Measurements from ENCODE around the gene MAP1LC3A.

The MAP1LC3A gene

DNA sequence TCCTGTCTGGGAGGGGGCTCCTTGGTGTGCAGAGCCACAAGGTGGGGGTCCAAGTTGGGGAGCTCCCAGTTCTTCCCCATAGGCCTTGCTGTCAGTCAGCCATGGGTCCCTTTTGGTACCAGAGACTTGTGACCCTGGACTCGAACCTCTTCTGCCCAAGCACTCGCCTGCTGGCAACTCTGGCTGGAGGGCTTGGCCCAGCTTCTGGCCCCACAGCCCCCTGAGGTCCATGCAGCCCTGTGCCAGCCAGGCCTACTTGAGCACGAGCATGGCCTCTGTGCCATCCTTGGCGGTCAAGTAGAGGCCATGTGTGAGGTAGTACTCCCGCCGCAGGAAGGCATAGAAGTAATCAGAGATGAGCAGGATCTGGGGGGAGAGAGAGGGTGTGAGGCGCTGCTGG is 2.1 kb downstream of the MAP1LC3A start:
- H3K9me3 ChIP-seq (ENCODE audit: control insufficient read depth, low read length), result no peaks in the 10 kb centered on the region
- no peak overlapping the region for H3K9ac ChIP-seq (ENCODE audit: low read length)
- no peaks in the 10 kb centered on the region for H3K36me3 ChIP-seq (ENCODE audit: control insufficient read depth, insufficient read depth, low read length)
- H3K4me1 ChIP-seq (ENCODE audit: control insufficient read depth, insufficient read depth, low read length), result peaks cover 4% of the 10 kb centered on the region
- no peak overlapping the region for H3K4me3 ChIP-seq (ENCODE audit: low read length)
- H3K27me3 ChIP-seq (ENCODE audit: control insufficient read depth, insufficient read depth, low read length), result no peaks in the 10 kb centered on the region

GRCh38 chr20:34561661-34562060 is 3.1 kb downstream of the MAP1LC3A start:
- no peaks in the 10 kb centered on the region for H3K36me3 ChIP-seq (ENCODE audit: control insufficient read depth, insufficient read depth, low read length)
- no peaks in the 10 kb centered on the region for H3K27me3 ChIP-seq (ENCODE audit: control insufficient read depth, insufficient read depth, low read length)
- no peaks in the 10 kb centered on the region for H3K9me3 ChIP-seq (ENCODE audit: control insufficient read depth, low read length)
- peaks cover 4% of the 10 kb centered on the region for H3K4me1 ChIP-seq (ENCODE audit: control insufficient read depth, insufficient read depth, low read length)
- no peak overlapping the region for H3K4me3 ChIP-seq (ENCODE audit: low read length)
- H3K9ac ChIP-seq (ENCODE audit: low read length), result no peak overlapping the region

DNA sequence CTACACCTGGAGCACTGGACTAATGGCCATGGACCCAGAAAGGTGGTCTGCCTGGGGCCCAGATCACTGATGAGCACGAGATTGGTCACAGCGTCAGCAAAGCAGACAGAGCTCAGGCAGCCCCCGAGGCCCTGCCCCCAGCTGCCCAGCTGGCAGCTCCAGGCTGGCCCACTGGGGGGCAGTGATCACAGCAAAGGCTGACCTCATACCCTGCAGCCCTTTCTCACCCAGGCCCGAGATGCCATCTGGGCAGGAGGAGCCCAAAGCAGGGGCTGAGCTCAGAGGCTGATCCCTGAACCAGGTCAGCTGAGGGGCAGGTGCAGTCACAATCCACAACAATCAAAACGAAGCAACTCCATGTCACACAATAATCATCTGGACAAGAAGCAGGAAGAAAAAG is 4.1 kb downstream of the MAP1LC3A start:
- H3K4me3 ChIP-seq (ENCODE audit: low read length), result no peak overlapping the region
- no peaks in the 10 kb centered on the region for H3K36me3 ChIP-seq (ENCODE audit: control insufficient read depth, insufficient read depth, low read length)
- no peak overlapping the region for H3K9ac ChIP-seq (ENCODE audit: low read length)
- no peaks in the 10 kb centered on the region for H3K27me3 ChIP-seq (ENCODE audit: control insufficient read depth, insufficient read depth, low read length)
- peaks cover 3% of the 10 kb centered on the region for H3K4me1 ChIP-seq (ENCODE audit: control insufficient read depth, insufficient read depth, low read length)
- no peaks in the 10 kb centered on the region for H3K9me3 ChIP-seq (ENCODE audit: control insufficient read depth, low read length)

GRCh38 chr20:34564833-34565232 is 6.3 kb downstream of the MAP1LC3A start:
- Histone ChIP-seq H3K9me3 (ENCODE audit: control insufficient read depth, low read length) (no peaks in the 10 kb centered on the region), H3K4me3 (ENCODE audit: low read length) (no peak overlapping the region), H3K9ac (ENCODE audit: low read length) (no peak overlapping the region), H3K27me3 (ENCODE audit: control insufficient read depth, insufficient read depth, low read length) (no peaks in the 10 kb centered on the region), H3K4me1 (ENCODE audit: control insufficient read depth, insufficient read depth, low read length) (no peaks in the 10 kb centered on the region), H3K36me3 (ENCODE audit: control insufficient read depth, insufficient read depth, low read length) (no peaks in the 10 kb centered on the region)

- no peaks in the 10 kb centered on the region for H3K9me3 ChIP-seq (ENCODE audit: control insufficient read depth, low read length)
- H3K4me1 ChIP-seq (ENCODE audit: control insufficient read depth, insufficient read depth, low read length), result no peaks in the 10 kb centered on the region
- H3K9ac ChIP-seq (ENCODE audit: low read length), result no peak overlapping the region
- H3K36me3 ChIP-seq (ENCODE audit: control insufficient read depth, insufficient read depth, low read length), result no peaks in the 10 kb centered on the region
- H3K27me3 ChIP-seq (ENCODE audit: control insufficient read depth, insufficient read depth, low read length), result no peaks in the 10 kb centered on the region
- H3K4me3 ChIP-seq (ENCODE audit: low read length), result no peak overlapping the region
Observed at GRCh38 chr20:34566978-34567891, 8.7 kb downstream of the MAP1LC3A start.

GRCh38 chr20:34567892-34568865 is 9.7 kb downstream of the MAP1LC3A start:
- H3K4me1 ChIP-seq (ENCODE audit: control insufficient read depth, insufficient read depth, low read length), result no peaks in the 10 kb centered on the region
- no peaks in the 10 kb centered on the region for H3K36me3 ChIP-seq (ENCODE audit: control insufficient read depth, insufficient read depth, low read length)
- no peaks in the 10 kb centered on the region for H3K27me3 ChIP-seq (ENCODE audit: control insufficient read depth, insufficient read depth, low read length)
- H3K9me3 ChIP-seq (ENCODE audit: control insufficient read depth, low read length), result no peaks in the 10 kb centered on the region
- no peak overlapping the region for H3K9ac ChIP-seq (ENCODE audit: low read length)
- H3K4me3 ChIP-seq (ENCODE audit: low read length), result no peak overlapping the region

GRCh38 chr20:34569598-34569997 is 11.1 kb downstream of the MAP1LC3A start:
- H3K9ac ChIP-seq (ENCODE audit: low read length), result no peak overlapping the region
- H3K36me3 ChIP-seq (ENCODE audit: control insufficient read depth, insufficient read depth, low read length), result no peaks in the 10 kb centered on the region
- H3K4me3 ChIP-seq (ENCODE audit: low read length), result no peak overlapping the region
- no peaks in the 10 kb centered on the region for H3K4me1 ChIP-seq (ENCODE audit: control insufficient read depth, insufficient read depth, low read length)
- no peaks in the 10 kb centered on the region for H3K9me3 ChIP-seq (ENCODE audit: control insufficient read depth, low read length)
- no peaks in the 10 kb centered on the region for H3K27me3 ChIP-seq (ENCODE audit: control insufficient read depth, insufficient read depth, low read length)

DNA sequence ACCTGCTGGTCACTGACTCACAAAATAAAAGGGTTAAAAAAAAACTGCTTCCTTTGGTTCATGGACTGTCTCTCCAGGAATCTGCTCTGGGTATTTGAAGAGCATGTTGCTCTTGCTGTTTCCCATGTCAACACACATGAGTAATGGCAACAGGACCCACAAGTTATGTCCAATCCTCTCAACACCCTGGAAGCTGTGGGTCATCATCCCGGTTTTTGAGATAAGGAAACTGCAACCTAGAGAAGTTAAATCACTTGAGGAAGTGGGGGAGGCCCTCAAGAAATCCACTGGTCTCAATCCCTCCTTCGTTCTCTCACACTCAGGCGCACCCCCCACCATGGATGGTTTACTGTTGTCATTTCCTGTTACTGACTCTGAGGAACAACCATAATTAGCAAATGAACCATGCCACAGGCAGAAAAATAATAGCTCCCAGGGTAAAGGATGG is 12.4 kb downstream of the MAP1LC3A start:
- Histone ChIP-seq H3K9ac (ENCODE audit: low read length) (no peak overlapping the region), H3K27me3 (ENCODE audit: control insufficient read depth, insufficient read depth, low read length) (no peaks in the 10 kb centered on the region), H3K4me1 (ENCODE audit: control insufficient read depth, insufficient read depth, low read length) (no peaks in the 10 kb centered on the region), H3K36me3 (ENCODE audit: control insufficient read depth, insufficient read depth, low read length) (no peaks in the 10 kb centered on the region), H3K9me3 (ENCODE audit: control insufficient read depth, low read length) (no peaks in the 10 kb centered on the region), H3K4me3 (ENCODE audit: low read length) (no peak overlapping the region)

- Histone ChIP-seq H3K4me1 (ENCODE audit: control insufficient read depth, insufficient read depth, low read length) (no peaks in the 10 kb centered on the region), H3K9ac (ENCODE audit: low read length) (no peak overlapping the region), H3K9me3 (ENCODE audit: control insufficient read depth, low read length) (no peaks in the 10 kb centered on the region), H3K4me3 (ENCODE audit: low read length) (no peak overlapping the region), H3K36me3 (ENCODE audit: control insufficient read depth, insufficient read depth, low read length) (no peaks in the 10 kb centered on the region), H3K27me3 (ENCODE audit: control insufficient read depth, insufficient read depth, low read length) (no peaks in the 10 kb centered on the region)
Observed at GRCh38 chr20:34571753-34572152, 13.2 kb downstream of the MAP1LC3A start.

DNA sequence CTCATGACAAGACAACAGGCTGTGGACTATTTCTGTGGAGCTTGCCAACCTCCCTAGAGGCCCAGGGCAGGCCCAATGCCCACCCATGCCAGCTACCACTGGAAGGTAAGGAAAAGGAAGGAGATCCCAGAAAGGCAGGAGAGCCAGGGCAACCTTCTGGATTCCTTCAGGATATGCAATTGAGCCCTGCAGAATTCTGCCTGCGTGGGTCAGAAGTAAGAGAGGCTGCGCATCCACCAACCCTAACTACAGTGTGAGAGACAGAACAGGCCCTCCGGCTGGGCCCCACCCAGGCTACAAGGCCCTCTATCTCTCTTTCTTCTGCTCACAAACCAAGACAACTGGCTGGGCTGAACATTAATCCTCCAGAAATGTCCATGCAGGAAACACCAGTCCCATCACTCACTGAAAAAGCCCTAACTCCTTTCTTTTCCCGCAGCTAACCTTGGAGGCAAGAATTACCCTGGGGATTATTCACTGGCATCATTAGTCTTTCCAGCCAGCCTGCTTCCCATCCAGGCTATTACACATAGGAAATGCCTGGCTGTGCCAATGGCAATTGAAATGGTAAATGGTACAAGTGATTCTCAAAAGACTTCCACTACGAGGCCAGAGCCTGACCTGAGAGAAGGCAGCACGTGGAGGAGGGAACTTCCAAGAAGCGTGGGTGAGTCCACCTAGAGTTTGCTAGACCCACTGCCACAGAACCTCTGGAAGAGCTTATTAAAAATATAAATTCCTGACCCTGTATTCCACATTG is 15.2 kb downstream of the MAP1LC3A start:
- Histone ChIP-seq H3K4me1 (ENCODE audit: control insufficient read depth, insufficient read depth, low read length) (peaks cover 3% of the 10 kb centered on the region), H3K36me3 (ENCODE audit: control insufficient read depth, insufficient read depth, low read length) (no peaks in the 10 kb centered on the region)

GRCh38 chr20:34574426-34574825 is 15.9 kb downstream of the MAP1LC3A start:
- Histone ChIP-seq H3K9me3 (ENCODE audit: control insufficient read depth, low read length) (no peaks in the 10 kb centered on the region), H3K4me3 (ENCODE audit: low read length) (no peak overlapping the region), H3K4me1 (ENCODE audit: control insufficient read depth, insufficient read depth, low read length) (peaks cover 9% of the 10 kb centered on the region), H3K36me3 (ENCODE audit: control insufficient read depth, insufficient read depth, low read length) (no peaks in the 10 kb centered on the region), H3K9ac (ENCODE audit: low read length) (no peak overlapping the region), H3K27me3 (ENCODE audit: control insufficient read depth, insufficient read depth, low read length) (no peaks in the 10 kb centered on the region)

More for the DNA sequence above, 15.2 kb downstream of the MAP1LC3A start:
- no peaks in the 10 kb centered on the region for H3K27me3 ChIP-seq (ENCODE audit: control insufficient read depth, insufficient read depth, low read length)
- H3K4me3 ChIP-seq (ENCODE audit: low read length), result no peak overlapping the region
- H3K9me3 ChIP-seq (ENCODE audit: control insufficient read depth, low read length), result no peaks in the 10 kb centered on the region
- H3K9ac ChIP-seq (ENCODE audit: low read length), result no peak overlapping the region
